ENCODE results near the gene SUCLG2. TPM values are rescaled to one million over a fixed set of nuclear protein-coding genes. Genes with fewer than 3 reads are reported as not detected.

Gene SUCLG2
- total RNA-seq, 1 experiment from 2014 or later, result 22.3 TPM

DNA sequence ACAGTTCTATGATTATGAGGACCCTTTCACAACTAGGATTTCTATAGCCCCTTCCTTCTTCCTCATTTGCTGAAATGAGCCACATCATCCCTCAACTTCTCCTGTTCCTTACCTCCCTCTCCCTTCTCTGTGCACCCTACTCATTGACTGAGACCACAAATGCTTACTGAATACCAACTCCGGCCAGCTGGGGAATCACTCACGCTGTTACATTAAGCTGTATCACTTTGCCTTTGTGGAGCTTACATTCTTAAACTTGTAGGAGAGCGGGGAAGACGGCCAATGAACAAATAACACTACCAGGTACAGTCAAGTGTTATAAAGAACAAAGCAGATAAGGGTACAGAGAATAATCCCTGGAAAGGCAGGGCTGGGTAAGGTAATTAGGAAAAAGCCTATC lies 5.7 kb downstream of the SUCLG2 start:
- peak overlapping the region; percentile 99 for H3K27ac ChIP-seq (ENCODE audit: low read length)
- H3K4me2 ChIP-seq (ENCODE audit: low read length), result peak overlapping the region; percentile 60; the same call in 1 of the 2 replicates
- no peaks in the 10 kb centered on the region for H3F3A ChIP-seq (ENCODE audit: low read length, unreplicated experiment)
- ATAC-seq (no peak), DNase-seq (no peak)
- peaks cover 46% of the 10 kb centered on the region for H3K4me1 ChIP-seq (ENCODE audit: insufficient read depth, low read length)
- intact Hi-C loops (cut with micrococcal nuclease), result no loop called here
- no TSS peak for BruUV-seq (replicated peaks)
- no peaks in the 10 kb centered on the region for H3K9me3 ChIP-seq (ENCODE audit: low read length)
- no peaks in the 10 kb centered on the region for H4K20me1 ChIP-seq (ENCODE audit: low read length)
- no peaks in the 10 kb centered on the region for H3K36me3 ChIP-seq (ENCODE audit: low read depth, low read length)
- no peaks in the 10 kb centered on the region for H3K9me2 ChIP-seq (replicated peaks; ENCODE audit: low read length)
- ChIA-PET POLR2A (ENCODE audit: unreplicated experiment) (no interaction called here), CTCF (no interaction called here)
- H3K27me3 ChIP-seq (ENCODE audit: low read length), result no peaks in the 10 kb centered on the region
- H2AFZ ChIP-seq (ENCODE audit: low read length), result no peak overlapping the region
- no peak overlapping the region for H3K4me3 ChIP-seq (ENCODE audit: low read length)
- no peak for TF ChIP-seq EZH2phosphoT487 (IDR thresholded peaks at IDR 0.05; ENCODE audit: borderline replicate concordance, low read length)
- TF ChIP-seq, protein P1, sequence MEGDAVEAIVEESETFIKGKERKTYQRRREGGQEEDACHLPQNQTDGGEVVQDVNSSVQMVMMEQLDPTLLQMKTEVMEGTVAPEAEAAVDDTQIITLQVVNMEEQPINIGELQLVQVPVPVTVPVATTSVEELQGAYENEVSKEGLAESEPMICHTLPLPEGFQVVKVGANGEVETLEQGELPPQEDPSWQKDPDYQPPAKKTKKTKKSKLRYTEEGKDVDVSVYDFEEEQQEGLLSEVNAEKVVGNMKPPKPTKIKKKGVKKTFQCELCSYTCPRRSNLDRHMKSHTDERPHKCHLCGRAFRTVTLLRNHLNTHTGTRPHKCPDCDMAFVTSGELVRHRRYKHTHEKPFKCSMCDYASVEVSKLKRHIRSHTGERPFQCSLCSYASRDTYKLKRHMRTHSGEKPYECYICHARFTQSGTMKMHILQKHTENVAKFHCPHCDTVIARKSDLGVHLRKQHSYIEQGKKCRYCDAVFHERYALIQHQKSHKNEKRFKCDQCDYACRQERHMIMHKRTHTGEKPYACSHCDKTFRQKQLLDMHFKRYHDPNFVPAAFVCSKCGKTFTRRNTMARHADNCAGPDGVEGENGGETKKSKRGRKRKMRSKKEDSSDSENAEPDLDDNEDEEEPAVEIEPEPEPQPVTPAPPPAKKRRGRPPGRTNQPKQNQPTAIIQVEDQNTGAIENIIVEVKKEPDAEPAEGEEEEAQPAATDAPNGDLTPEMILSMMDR (conservative IDR thresholded peaks at IDR 0.05; ENCODE audit: low read depth, low read length), result no peak
- TF ChIP-seq EZH2 (IDR thresholded peaks at IDR 0.05; ENCODE audit: low read length, unreplicated experiment), result no peak
- peak overlapping the region; percentile 66; the same call in 1 of the 2 replicates for H3K9ac ChIP-seq (ENCODE audit: low read length)
- H3K79me2 ChIP-seq (ENCODE audit: low read length), result peaks cover 68% of the 10 kb centered on the region

DNA sequence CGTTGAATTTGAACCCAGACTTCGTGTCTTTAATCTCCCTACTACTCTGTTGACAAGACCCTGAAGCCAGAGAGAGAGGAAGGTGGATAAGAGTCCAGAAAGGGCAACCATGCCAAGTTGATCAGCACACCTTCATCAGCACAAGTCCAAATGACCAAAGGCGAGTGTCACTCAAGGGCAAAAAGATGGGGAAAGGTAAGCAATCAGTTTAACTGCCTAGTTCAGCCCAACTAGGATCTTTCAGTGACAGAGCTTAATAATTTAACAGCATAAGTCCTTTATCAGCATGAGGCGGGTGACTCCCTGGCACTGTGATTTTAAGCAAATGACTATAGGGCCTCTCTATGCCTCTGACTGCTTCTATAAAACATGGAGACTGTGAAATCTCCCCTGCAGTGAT lies 6.2 kb downstream of the SUCLG2 start:
- Histone ChIP-seq H2AFZ (ENCODE audit: low read length) (no peak overlapping the region), H3K36me3 (ENCODE audit: low read depth, low read length) (no peaks in the 10 kb centered on the region), H3K9me3 (ENCODE audit: low read length) (no peaks in the 10 kb centered on the region), H3K9me2 (replicated peaks; ENCODE audit: low read length) (no peaks in the 10 kb centered on the region), H3K4me2 (ENCODE audit: low read length) (peak overlapping the region; percentile 60), H3K4me3 (ENCODE audit: low read length) (0 out of 2 replicates have a peak overlapping the region, but pooled peaks have one; percentile 9), H3K4me1 (ENCODE audit: insufficient read depth, low read length) (peaks cover 45% of the 10 kb centered on the region), H3K27me3 (ENCODE audit: low read length) (no peaks in the 10 kb centered on the region), H3K9ac (ENCODE audit: low read length) (peak overlapping the region; percentile 66), H3K79me2 (ENCODE audit: low read length) (peaks cover 67% of the 10 kb centered on the region), H3F3A (ENCODE audit: low read length, unreplicated experiment) (no peaks in the 10 kb centered on the region), H3K27ac (ENCODE audit: low read length) (peak overlapping the region; percentile 99), H4K20me1 (ENCODE audit: low read length) (no peaks in the 10 kb centered on the region)
- ChIA-PET POLR2A (ENCODE audit: unreplicated experiment) (interaction anchor here (0.7 to 1.1 kb wide), 2 partner anchors 13 to 135 kb away, joined by 3 to 4 read pairs; no protein-coding TSS in a partner anchor), CTCF (no interaction called here)
- TF ChIP-seq EZH2 (IDR thresholded peaks at IDR 0.05; ENCODE audit: low read length, unreplicated experiment) (no peak), EZH2phosphoT487 (IDR thresholded peaks at IDR 0.05; ENCODE audit: borderline replicate concordance, low read length) (no peak)
- TF ChIP-seq, protein P1 (conservative IDR thresholded peaks at IDR 0.05; ENCODE audit: low read depth, low read length), result no peak
- no TSS peak for BruUV-seq (replicated peaks)
- intact Hi-C loops (cut with micrococcal nuclease), result no loop called here
- no peak for ATAC-seq
- DNase-seq, result no peak

DNA sequence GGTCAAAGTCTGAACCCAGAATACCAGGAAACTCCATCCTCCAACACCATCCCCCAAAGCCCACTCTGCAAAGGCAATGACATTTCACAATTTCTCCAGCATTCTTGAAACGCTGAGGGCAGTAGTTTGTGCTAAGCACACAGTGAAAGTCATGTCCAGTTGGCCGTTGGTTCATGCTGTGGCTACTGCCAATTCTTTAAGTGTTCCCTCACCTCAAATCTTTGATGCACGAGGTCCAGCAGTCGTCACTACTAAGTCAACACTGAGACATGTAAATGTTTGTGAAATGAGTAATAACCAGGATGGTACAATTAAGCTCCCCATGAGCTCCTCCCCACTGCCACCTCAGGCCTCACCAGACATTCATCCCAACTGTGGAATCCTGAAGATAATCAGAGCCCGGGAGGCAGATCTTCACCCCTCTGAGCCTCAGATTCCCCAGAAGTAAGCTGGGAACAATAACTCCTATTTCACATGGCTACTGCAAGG lies 7.0 kb downstream of the SUCLG2 start:
- ATAC-seq (peak; percentile 92), DNase-seq (peak; percentile 88)
- H2AFZ ChIP-seq (ENCODE audit: low read length), result no peak overlapping the region
- H3K4me2 ChIP-seq (ENCODE audit: low read length), result peak overlapping the region; percentile 60
- peak overlapping the region; percentile 99 for H3K27ac ChIP-seq (ENCODE audit: low read length)
- H3K9ac ChIP-seq (ENCODE audit: low read length), result peak overlapping the region; percentile 72
- no peaks in the 10 kb centered on the region for H3K9me3 ChIP-seq (ENCODE audit: low read length)
- peaks cover 67% of the 10 kb centered on the region for H3K79me2 ChIP-seq (ENCODE audit: low read length)
- H3K36me3 ChIP-seq (ENCODE audit: low read depth, low read length), result no peaks in the 10 kb centered on the region
- ChIA-PET POLR2A (ENCODE audit: unreplicated experiment) (interaction anchor here (0.6 to 1.1 kb wide), 3 partner anchors 12 to 136 kb away, joined by 3 to 4 read pairs (median 3); no protein-coding TSS in a partner anchor), CTCF (interaction anchor here (0.6 to 0.9 kb wide), 2 partner anchors 15 to 42 kb away, joined by 3 to 4 read pairs; no protein-coding TSS in a partner anchor)
- no peaks in the 10 kb centered on the region for H3F3A ChIP-seq (ENCODE audit: low read length, unreplicated experiment)
- peaks cover 37% of the 10 kb centered on the region for H3K4me1 ChIP-seq (ENCODE audit: insufficient read depth, low read length)
- intact Hi-C loops (cut with micrococcal nuclease), result loop anchor here (1.0 kb wide), 2 partner anchors 37 to 72 kb away; no protein-coding TSS in a partner anchor
- H3K27me3 ChIP-seq (ENCODE audit: low read length), result no peaks in the 10 kb centered on the region
- no peaks in the 10 kb centered on the region for H4K20me1 ChIP-seq (ENCODE audit: low read length)
- no peak overlapping the region for H3K4me3 ChIP-seq (ENCODE audit: low read length)
- TF ChIP-seq EZH2phosphoT487 (IDR thresholded peaks at IDR 0.05; ENCODE audit: borderline replicate concordance, low read length), result no peak
- TF ChIP-seq, protein P1 (conservative IDR thresholded peaks at IDR 0.05; ENCODE audit: low read depth, low read length), result no peak
- no peak for TF ChIP-seq EZH2 (IDR thresholded peaks at IDR 0.05; ENCODE audit: low read length, unreplicated experiment)
- no TSS peak for BruUV-seq (replicated peaks)
- no peaks in the 10 kb centered on the region for H3K9me2 ChIP-seq (replicated peaks; ENCODE audit: low read length)
